GM10266 (cell line): ENCODE measurements around the gene ANKDD1B.
"Not testable (repeated sequence)": the region's sequence is repeated elsewhere in the genome, so short reads cannot be mapped to it uniquely, and the experiment has no call there.

ENCODE experiments used
- DNase-seq: peaks from one replicate; pipeline ENCODE4 v3.0.0; 2012; ENCODE audit errors: extremely low spot score
- TF ChIP-seq, protein P1 (sequence below): IDR thresholded peaks from 2 replicates; pipeline ENCODE4 v1.5.1; 2012; ENCODE audit warnings: mild to moderate bottlenecking, low read depth; ENCODE audit not compliant: control insufficient read depth, insufficient read depth; ENCODE audit errors: missing control alignments

Gene ANKDD1B

DNA sequence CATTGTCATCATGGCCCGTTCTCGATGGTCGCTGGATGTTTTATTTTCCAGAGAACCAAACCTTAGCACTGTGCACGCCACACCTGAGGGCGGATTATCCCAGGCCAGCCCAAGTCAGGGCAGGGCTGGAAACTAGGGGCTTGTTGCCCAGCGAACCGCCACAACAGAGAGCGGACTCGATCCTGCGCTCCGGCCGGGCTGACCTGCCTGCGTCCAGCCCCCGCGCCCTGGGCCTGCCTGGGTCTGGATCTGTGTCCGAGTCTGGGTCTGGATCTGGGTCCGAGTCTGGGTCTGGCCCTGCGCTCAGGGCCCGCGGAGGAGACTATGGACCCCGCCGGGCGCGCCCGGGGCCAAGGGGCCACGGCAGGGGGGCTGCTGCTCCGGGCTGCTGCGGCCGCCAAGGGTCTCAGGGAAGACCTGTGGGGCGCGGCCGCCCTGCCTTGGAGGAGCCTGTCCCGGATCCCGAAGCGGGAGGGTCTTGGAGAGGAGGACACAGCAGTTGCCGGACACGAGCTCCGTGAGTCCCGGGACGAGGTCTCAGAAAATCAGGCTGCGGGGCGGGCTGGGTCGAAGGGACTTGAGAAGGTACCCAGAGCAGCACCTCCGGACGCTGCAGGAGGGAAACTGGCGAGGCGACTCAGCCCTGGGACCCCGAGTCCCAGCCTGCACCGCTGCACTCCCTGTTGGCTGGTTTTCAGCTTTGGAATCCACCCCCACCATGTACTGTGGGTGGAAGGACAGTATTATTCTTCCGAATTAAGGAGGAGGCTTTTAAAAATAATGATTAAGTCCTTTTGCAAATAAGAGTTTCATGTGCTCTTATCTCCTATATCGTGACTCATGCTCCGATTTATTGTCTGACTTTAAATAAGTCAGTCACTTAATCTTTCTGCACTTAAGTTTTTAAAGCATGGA is at the start of gene ANKDD1B:
ANKDD1B (plus strand) TSS at position 143 of the 915 bp plus-strand sequence; CDS start at position 325, 182 bp downstream.
- TF ChIP-seq, protein P1, sequence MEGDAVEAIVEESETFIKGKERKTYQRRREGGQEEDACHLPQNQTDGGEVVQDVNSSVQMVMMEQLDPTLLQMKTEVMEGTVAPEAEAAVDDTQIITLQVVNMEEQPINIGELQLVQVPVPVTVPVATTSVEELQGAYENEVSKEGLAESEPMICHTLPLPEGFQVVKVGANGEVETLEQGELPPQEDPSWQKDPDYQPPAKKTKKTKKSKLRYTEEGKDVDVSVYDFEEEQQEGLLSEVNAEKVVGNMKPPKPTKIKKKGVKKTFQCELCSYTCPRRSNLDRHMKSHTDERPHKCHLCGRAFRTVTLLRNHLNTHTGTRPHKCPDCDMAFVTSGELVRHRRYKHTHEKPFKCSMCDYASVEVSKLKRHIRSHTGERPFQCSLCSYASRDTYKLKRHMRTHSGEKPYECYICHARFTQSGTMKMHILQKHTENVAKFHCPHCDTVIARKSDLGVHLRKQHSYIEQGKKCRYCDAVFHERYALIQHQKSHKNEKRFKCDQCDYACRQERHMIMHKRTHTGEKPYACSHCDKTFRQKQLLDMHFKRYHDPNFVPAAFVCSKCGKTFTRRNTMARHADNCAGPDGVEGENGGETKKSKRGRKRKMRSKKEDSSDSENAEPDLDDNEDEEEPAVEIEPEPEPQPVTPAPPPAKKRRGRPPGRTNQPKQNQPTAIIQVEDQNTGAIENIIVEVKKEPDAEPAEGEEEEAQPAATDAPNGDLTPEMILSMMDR, result no peak
- DNase-seq, result peak; percentile 60

DNA sequence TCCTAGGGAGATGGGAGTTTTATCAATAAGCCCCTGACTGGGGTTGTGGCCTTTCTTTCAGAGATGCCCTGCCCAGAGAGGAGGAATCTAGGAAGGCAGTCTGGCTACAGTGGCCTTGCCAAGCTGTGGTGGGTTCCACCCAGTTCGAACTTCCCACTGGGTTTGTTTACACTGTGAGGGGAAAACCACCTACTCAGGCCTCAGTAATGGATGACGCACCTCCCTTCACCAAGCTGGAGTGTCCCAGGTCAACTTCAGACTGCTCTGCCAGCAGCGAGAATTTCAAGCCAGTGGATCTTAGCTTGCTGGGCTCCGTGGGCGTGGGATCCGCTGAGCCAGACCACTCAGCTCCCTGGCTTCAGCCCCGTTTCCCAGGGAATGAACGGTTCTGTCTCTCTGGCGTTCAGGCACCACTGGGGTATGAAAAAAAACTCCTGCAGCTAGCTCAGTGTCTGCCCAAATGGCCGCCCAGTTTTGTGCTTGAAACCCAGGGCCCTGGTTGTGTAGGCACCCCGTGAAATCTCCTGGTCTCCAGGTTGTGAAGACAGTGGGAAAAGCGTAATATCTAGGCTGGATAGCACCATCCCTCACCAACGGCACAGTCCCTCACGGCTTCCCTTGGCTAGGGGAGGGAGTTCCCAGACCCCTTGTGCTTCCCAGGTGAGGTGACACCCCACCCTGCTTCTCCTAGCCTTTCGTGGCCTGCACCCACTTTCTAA is 45.1 kb upstream of the ANKDD1B start:
- not testable (repeated sequence) for DNase-seq

DNA sequence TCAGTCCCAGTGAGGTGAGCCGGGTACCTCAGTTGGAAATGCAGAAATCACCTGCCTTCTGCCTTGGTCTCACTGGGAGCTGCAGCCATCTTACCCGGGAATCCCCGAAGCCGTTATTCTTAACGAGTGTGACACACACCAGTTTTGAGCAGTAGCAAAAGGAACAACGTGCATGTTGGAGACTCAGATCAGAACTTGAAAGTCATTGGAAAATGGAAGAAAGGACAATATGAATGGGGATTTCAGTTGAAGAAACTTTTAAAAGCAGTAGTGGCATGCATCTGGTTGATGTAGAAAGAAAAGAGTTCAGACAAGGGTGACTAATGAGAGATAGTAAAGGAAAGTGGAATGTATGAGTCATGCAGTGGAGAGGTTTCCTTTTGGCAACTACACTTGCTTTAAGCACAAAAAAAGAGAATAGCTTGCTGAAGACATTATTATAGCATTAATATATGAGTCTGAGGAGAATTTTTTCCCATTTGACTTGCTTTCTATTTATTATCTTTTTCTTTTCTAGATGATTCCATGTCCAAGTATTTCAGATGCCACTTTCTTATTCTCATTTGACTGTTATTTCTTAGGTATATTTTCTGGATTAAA is 44.4 kb upstream of the ANKDD1B start:
- TF ChIP-seq, protein P1, result no peak
- DNase-seq, result peak; percentile 59

- DNase-seq, result peak; percentile 26
Observed at GRCh38 chr5:75567710-75568109, 43.5 kb upstream of the ANKDD1B start.

GRCh38 chr5:75568202-75568601 is 43.1 kb upstream of the ANKDD1B start:
- no peak for DNase-seq
- TF ChIP-seq, protein P1, result no peak

More at GRCh38 chr5:75567710-75568109, 43.5 kb upstream of the ANKDD1B start:
- TF ChIP-seq, protein P1, result no peak

GRCh38 chr5:75571547-75571946 is 39.7 kb upstream of the ANKDD1B start:
- DNase-seq, result no peak
- TF ChIP-seq, protein P1, result no peak

DNA sequence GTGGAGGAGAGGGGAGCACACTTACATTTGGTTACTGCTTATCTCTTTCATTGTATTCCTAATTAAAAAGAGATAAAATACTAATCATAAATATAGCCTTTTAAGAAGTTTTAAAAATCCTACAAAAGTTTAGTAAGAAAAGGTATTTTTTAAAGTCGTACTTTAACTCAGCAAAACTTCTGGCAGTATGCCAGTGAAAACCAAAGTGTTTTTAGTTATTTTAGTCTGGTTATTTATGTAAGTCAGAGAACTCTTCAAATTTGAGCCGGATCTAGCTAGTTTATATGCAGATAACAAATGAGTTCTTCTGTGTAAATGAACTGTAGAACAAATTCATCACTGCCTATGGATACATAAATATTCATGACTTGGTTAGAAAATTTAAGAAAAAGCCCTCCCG is 36.5 kb upstream of the ANKDD1B start:
- TF ChIP-seq, protein P1, result no peak
- DNase-seq, result no peak

- not testable (repeated sequence) for DNase-seq
Observed at GRCh38 chr5:75578280-75578679, 33.0 kb upstream of the ANKDD1B start.
